Mammary epithelial cell (primary cell): ENCODE measurements around the gene APCDD1L.

Experiments
- CTCF ChIP-seq, 2 donors: IDR thresholded peaks in 1 of 2; conservative IDR thresholded peaks in 1 of 2; 2 replicates each; pipeline ENCODE4 v1.5.1; 2011 to 2012; ENCODE audit warnings: inconsistent platforms in 2 of 2, low read length in 2 of 2, mild to moderate bottlenecking in 2 of 2, control low read depth in 1 of 2, low read depth in 1 of 2; ENCODE audit not compliant: insufficient read depth in 1 of 2; ENCODE audit errors: extremely low read depth in 1 of 2
- EZH2 ChIP-seq: IDR thresholded peaks from 2 replicates; pipeline ENCODE4 v1.6.1; 2012; ENCODE audit warnings: low read length, inconsistent platforms, borderline replicate concordance

GRCh38 chr20:58436868-58437645, 78.1 kb downstream of the APCDD1L start:
- no peak for TF ChIP-seq CTCF (conservative IDR thresholded peaks at IDR 0.05 in 1 of 2, IDR thresholded peaks at IDR 0.05 in 1 of 2; ENCODE audit: extremely low read depth in 1 of 2, insufficient read depth in 1 of 2, low read depth in 1 of 2, low read length in 2 of 2)
- no peak for TF ChIP-seq EZH2
